CD14-positive monocyte (primary cell): ENCODE data around the gene EIF1. TPM values are rescaled to one million over a fixed set of nuclear protein-coding genes. Genes with fewer than 3 reads are reported as not detected.

Source experiments
- DNase-seq, 3 donors: peaks; one replicate each; pipeline ENCODE4 v3.0.0-alpha.2; 2011 to 2022
- H2AFZ ChIP-seq: 2 replicates; pipeline ENCODE4 v1.6.0; 2012; ENCODE audit warnings: mild to moderate bottlenecking, low read depth, low read length, inconsistent platforms; ENCODE audit not compliant: insufficient read depth, poor library complexity, severe bottlenecking
- H3K27ac ChIP-seq, 2 donors: 1 replicate in 1 of 2; 2 replicates in 1 of 2; pipeline ENCODE4 v1.5.1; 2012 to 2013; ENCODE audit warnings: low read length in 2 of 2, control low read depth in 1 of 2, inconsistent platforms in 1 of 2, low read depth in 1 of 2, mild to moderate bottlenecking in 1 of 2
- H3K27me3 ChIP-seq, 2 donors: one replicate each; pipeline versions ENCODE4 v1.6.0 to v1.6.1; 2011 to 2013; ENCODE audit warnings: low read length in 2 of 2; ENCODE audit not compliant: control insufficient read depth in 2 of 2, insufficient read depth in 2 of 2
- H3K36me3 ChIP-seq, 2 donors: replicated peaks in 1 of 2; 1 replicate in 1 of 2; 2 replicates in 1 of 2; pipeline versions ENCODE4 v1.5.1 to v1.6.1; 2012 to 2013; ENCODE audit warnings: low read length in 2 of 2, control low read depth in 1 of 2, inconsistent platforms in 1 of 2, mild to moderate bottlenecking in 1 of 2; ENCODE audit not compliant: insufficient read depth in 2 of 2, control insufficient read depth in 1 of 2
- H3K4me1 ChIP-seq, 2 donors: 1 replicate in 1 of 2; 2 replicates in 1 of 2; pipeline versions ENCODE4 v1.5.1 to v1.6.1; 2012 to 2013; ENCODE audit warnings: low read length in 2 of 2, control low read depth in 1 of 2, inconsistent platforms in 1 of 2, mild to moderate bottlenecking in 1 of 2, moderate library complexity in 1 of 2; ENCODE audit not compliant: insufficient read depth in 2 of 2, control insufficient read depth in 1 of 2
- H3K4me2 ChIP-seq: replicated peaks from 2 replicates; pipeline ENCODE3; 2012; ENCODE audit warnings: low read length, moderate library complexity, mild to moderate bottlenecking; ENCODE audit not compliant: poor library complexity, severe bottlenecking; ENCODE audit errors: extremely low read depth
- H3K4me3 ChIP-seq, 3 experiments: fragments of 200-600 bp in 1 of 3; sonication (generic) in 1 of 3; replicated peaks in 1 of 3; 1 replicate in 2 of 3; 2 replicates in 1 of 3; pipeline ENCODE4 v1.5.1; 2011 to 2013; ENCODE audit warnings: low read length in 3 of 3, mild to moderate bottlenecking in 3 of 3, control low read depth in 2 of 3, low read depth in 2 of 3, inconsistent platforms in 1 of 3, moderate library complexity in 1 of 3
- H3K79me2 ChIP-seq: 2 replicates; pipeline ENCODE4 v1.6.0; 2012; ENCODE audit warnings: mild to moderate bottlenecking, control low read depth, inconsistent platforms, low read length, moderate library complexity; ENCODE audit not compliant: insufficient read depth
- H3K9ac ChIP-seq: 2 replicates; pipeline ENCODE4 v1.6.0; 2017; ENCODE audit warnings: low read length, mild to moderate bottlenecking; ENCODE audit not compliant: insufficient read depth, poor library complexity, severe bottlenecking
- H3K9me3 ChIP-seq, 2 donors: replicated peaks in 1 of 2; 1 replicate in 1 of 2; 2 replicates in 1 of 2; pipeline versions ENCODE4 v1.5.1 to v1.6.1; 2012 to 2013; ENCODE audit warnings: low read length in 2 of 2, control low read depth in 1 of 2; ENCODE audit not compliant: control insufficient read depth in 1 of 2, insufficient read depth in 1 of 2
- H4K20me1 ChIP-seq: 2 replicates; pipeline ENCODE4 v1.6.0; 2012; ENCODE audit warnings: mild to moderate bottlenecking, low read length, control low read depth, moderate library complexity; ENCODE audit not compliant: insufficient read depth
- H3K27ac Mint-ChIP-seq, 7 donors: one replicate each; pipeline ENCODE4 v1.8.0; 2020; ENCODE audit warnings: mild to moderate bottlenecking in 7 of 7, mixed read lengths in 7 of 7, moderate library complexity in 6 of 7, inconsistent platforms in 2 of 7
- H3K27me3 Mint-ChIP-seq, 3 donors: one replicate each; pipeline ENCODE4 v1.8.0; 2021 to 2022; ENCODE audit warnings: low read depth in 3 of 3, mild to moderate bottlenecking in 3 of 3, mixed read lengths in 3 of 3, moderate library complexity in 3 of 3, inconsistent platforms in 1 of 3
- H3K36me3 Mint-ChIP-seq, 2 donors: one replicate each; pipeline ENCODE4 v1.8.0; 2020; ENCODE audit warnings: mixed read lengths in 2 of 2, inconsistent platforms in 1 of 2, mild to moderate bottlenecking in 1 of 2
- H3K4me1 Mint-ChIP-seq: one replicate; pipeline ENCODE4 v1.8.0; 2020; ENCODE audit warnings: mild to moderate bottlenecking, mixed read lengths
- H3K4me3 Mint-ChIP-seq, 2 donors: one replicate each; pipeline ENCODE4 v1.8.0; 2020; ENCODE audit warnings: mild to moderate bottlenecking in 2 of 2, mixed read lengths in 2 of 2, moderate library complexity in 1 of 2
- H3K9me3 Mint-ChIP-seq, 7 donors: one replicate each; pipeline ENCODE4 v1.8.0; 2020 to 2022; ENCODE audit warnings: mixed read lengths in 7 of 7, mild to moderate bottlenecking in 6 of 7, moderate library complexity in 6 of 7, inconsistent platforms in 2 of 7
- CTCF ChIP-seq: fragments of 200-600 bp; IDR thresholded peaks from one replicate; pipeline ENCODE4 v1.8.0; 2022; ENCODE audit warnings: antibody characterized with exemption, mild to moderate bottlenecking
- WGBS: methylation state at CpG from one replicate; pipeline ENCODE4 v1.1.5; 2013; ENCODE audit warnings: missing lambda C conversion rate; ENCODE audit not compliant: insufficient coverage; 5-methylcytosine and 5-hydroxymethylcytosine counted together
- intact Hi-C, 2 donors: fragments of 100-400 bp; cut with micrococcal nuclease; formaldehyde crosslinking; loops; one replicate each; pipeline versions ENCODE4 v1.15.0 to v1.15.1; 2023
- polyA plus RNA-seq, 3 donors: library from polyadenylated mRNA; depleted of rRNA in 1 of 3; unstranded in 2 of 3; stranded (reverse) in 1 of 3; fragments of 300-500 nt in 2 of 3; fragments of >200 nt in 1 of 3; fragmentation: Illumina TruSeq in 2 of 3; gene quantifications; 1 replicate in 2 of 3; 2 replicates in 1 of 3; pipeline ENCODE4 v1.2.3, GENCODE V29; 2012 to 2021

The EIF1 gene
- polyA plus RNA-seq, 3 donors = 1,176 to 1,536 (median 1,425) TPM

- H3K4me2 ChIP-seq = no peak overlapping the region
- Mint-ChIP-seq H3K4me3 (no peak overlapping the region), H3K9me3 (no peaks in the 10 kb centered on the region), H3K36me3 (no peaks in the 10 kb centered on the region), H3K27ac (no peak overlapping the region), H3K4me1 (peaks cover 24% of the 10 kb centered on the region), H3K27me3 (peaks cover 2 to 7% (median 6%) of the 10 kb centered on the region in 3 donors)
- TF ChIP-seq CTCF = no peak
- DNase-seq = peak in 1 of 3 donors; percentile 43
- WGBS = 89% methylated on average over 9 of the region's 10 CpGs
- no peaks in the 10 kb centered on the region for H3K36me3 ChIP-seq
- no peaks in the 10 kb centered on the region for H3K79me2 ChIP-seq
- no peak overlapping the region for H3K9ac ChIP-seq
- H4K20me1 ChIP-seq = no peaks in the 10 kb centered on the region
- intact Hi-C loops = loop anchor here (5.0 kb wide), 2 partner anchors 103 to 848 kb away; no protein-coding TSS in a partner anchor
- no peaks in the 10 kb centered on the region for H3K9me3 ChIP-seq
- H3K4me3 ChIP-seq = no peak overlapping the region
- peaks cover 28 to 31% of the 10 kb centered on the region in 2 donors for H3K4me1 ChIP-seq
- no peaks in the 10 kb centered on the region for H3K27me3 ChIP-seq
- no peak overlapping the region for H2AFZ ChIP-seq
- no peak overlapping the region for H3K27ac ChIP-seq
These were observed 38.7 kb upstream of the EIF1 start for GRCh38 chr17:41649923-41650519.

GRCh38 chr17:41650794-41651624 lies 37.7 kb upstream of the EIF1 start:
- H3K79me2 ChIP-seq = no peaks in the 10 kb centered on the region
- no peak overlapping the region for H3K4me2 ChIP-seq
- H3K4me1 ChIP-seq = peaks cover 18 to 21% of the 10 kb centered on the region in 2 donors
- DNase-seq = no peak
- Mint-ChIP-seq H3K4me3 (no peak overlapping the region), H3K27me3 (peaks cover 2 to 7% (median 6%) of the 10 kb centered on the region in 3 donors), H3K27ac (no peak overlapping the region), H3K9me3 (no peaks in the 10 kb centered on the region), H3K4me1 (peaks cover 14% of the 10 kb centered on the region), H3K36me3 (no peaks in the 10 kb centered on the region)
- no peaks in the 10 kb centered on the region for H4K20me1 ChIP-seq
- 93% methylated on average over 14 of the region's 15 CpGs for WGBS
- no peaks in the 10 kb centered on the region for H3K9me3 ChIP-seq
- H3K27me3 ChIP-seq = no peaks in the 10 kb centered on the region
- no peaks in the 10 kb centered on the region for H3K36me3 ChIP-seq
- no peak overlapping the region for H3K4me3 ChIP-seq
- TF ChIP-seq CTCF = no peak
- no peak overlapping the region for H2AFZ ChIP-seq
- intact Hi-C loops = no loop called here
- H3K27ac ChIP-seq = no peak overlapping the region
- H3K9ac ChIP-seq = no peak overlapping the region
